Measurements from ENCODE around the gene MATN1.

Gene MATN1

GRCh38 chr1:30745156-30745833 is 21.9 kb upstream of the MATN1 start:
- no peak for DNase-seq (ENCODE audit: low read depth in 2 of 2)

- no peak for DNase-seq (ENCODE audit: low read depth in 2 of 2)
Measured at GRCh38 chr1:30744060-30744756, 20.8 kb upstream of the MATN1 start.

GRCh38 chr1:30743584-30744059 is 20.2 kb upstream of the MATN1 start:
- peak; percentile 64 to 72 for DNase-seq (ENCODE audit: low read depth in 2 of 2)

GRCh38 chr1:30742963-30743559 is 19.7 kb upstream of the MATN1 start:
- no peak for DNase-seq (ENCODE audit: low read depth in 2 of 2)

- no peak for DNase-seq (ENCODE audit: low read depth in 2 of 2)
Measured at GRCh38 chr1:30742300-30742962, 19.0 kb upstream of the MATN1 start.

- DNase-seq (ENCODE audit: low read depth in 2 of 2): no peak
Measured at GRCh38 chr1:30741239-30741894, 18.0 kb upstream of the MATN1 start.

GRCh38 chr1:30740251-30741238 is 17.2 kb upstream of the MATN1 start:
- no peak for DNase-seq (ENCODE audit: low read depth in 2 of 2)

GRCh38 chr1:30739601-30740000 is 16.2 kb upstream of the MATN1 start:
- DNase-seq (ENCODE audit: low read depth in 2 of 2): no peak

- DNase-seq (ENCODE audit: low read depth in 2 of 2): no peak
Measured at GRCh38 chr1:30738715-30739559, 15.6 kb upstream of the MATN1 start.

- no peak for DNase-seq (ENCODE audit: low read depth in 2 of 2)
Measured at GRCh38 chr1:30738040-30738714, 14.8 kb upstream of the MATN1 start.

GRCh38 chr1:30737357-30738039 is 14.1 kb upstream of the MATN1 start:
- no peak for DNase-seq (ENCODE audit: low read depth in 2 of 2)

GRCh38 chr1:30735668-30736498 is 12.5 kb upstream of the MATN1 start:
- no peak for DNase-seq (ENCODE audit: low read depth in 2 of 2)

- no peak for DNase-seq (ENCODE audit: low read depth in 2 of 2)
Measured at GRCh38 chr1:30735124-30735523, 11.7 kb upstream of the MATN1 start.

- DNase-seq (ENCODE audit: low read depth in 2 of 2): no peak
Measured at GRCh38 chr1:30734580-30734979, 11.2 kb upstream of the MATN1 start.

GRCh38 chr1:30734106-30734505 is 10.7 kb upstream of the MATN1 start:
- no peak for DNase-seq (ENCODE audit: low read depth in 2 of 2)

GRCh38 chr1:30733493-30733892 is 10.1 kb upstream of the MATN1 start:
- no peak for DNase-seq (ENCODE audit: low read depth in 2 of 2)

GRCh38 chr1:30732277-30732996 is 9.1 kb upstream of the MATN1 start:
- no peak for DNase-seq (ENCODE audit: low read depth in 2 of 2)

All from stimulated activated CD8-positive, alpha-beta memory T cell treated with anti-CD3 and anti-CD28 coated beads, Interleukin-7, amount 100 ng/mL, for 4 hours (primary cell).